ENCODE results near the gene EEF1A2.

DNA sequence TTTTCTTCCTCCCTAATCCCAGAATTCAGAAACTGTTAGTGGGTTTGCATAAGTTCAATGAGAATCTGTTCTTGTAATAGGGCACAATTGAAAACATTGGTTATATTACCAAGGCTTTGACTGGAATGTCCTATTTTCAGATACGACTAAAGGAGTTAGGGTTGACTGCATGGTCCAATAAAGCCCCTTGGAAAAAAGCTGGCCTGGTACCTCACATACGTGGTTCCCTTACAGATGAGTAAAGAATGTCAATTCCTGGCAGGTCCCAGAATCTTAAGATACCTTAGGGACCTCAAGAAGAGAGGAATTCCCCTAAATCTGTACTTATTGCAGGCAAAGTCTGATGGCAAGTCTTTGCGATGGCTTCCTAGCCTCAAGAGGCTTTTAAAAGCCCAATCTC, 26.3 kb upstream of the EEF1A2 start:
- TF ChIP-seq, protein P1, sequence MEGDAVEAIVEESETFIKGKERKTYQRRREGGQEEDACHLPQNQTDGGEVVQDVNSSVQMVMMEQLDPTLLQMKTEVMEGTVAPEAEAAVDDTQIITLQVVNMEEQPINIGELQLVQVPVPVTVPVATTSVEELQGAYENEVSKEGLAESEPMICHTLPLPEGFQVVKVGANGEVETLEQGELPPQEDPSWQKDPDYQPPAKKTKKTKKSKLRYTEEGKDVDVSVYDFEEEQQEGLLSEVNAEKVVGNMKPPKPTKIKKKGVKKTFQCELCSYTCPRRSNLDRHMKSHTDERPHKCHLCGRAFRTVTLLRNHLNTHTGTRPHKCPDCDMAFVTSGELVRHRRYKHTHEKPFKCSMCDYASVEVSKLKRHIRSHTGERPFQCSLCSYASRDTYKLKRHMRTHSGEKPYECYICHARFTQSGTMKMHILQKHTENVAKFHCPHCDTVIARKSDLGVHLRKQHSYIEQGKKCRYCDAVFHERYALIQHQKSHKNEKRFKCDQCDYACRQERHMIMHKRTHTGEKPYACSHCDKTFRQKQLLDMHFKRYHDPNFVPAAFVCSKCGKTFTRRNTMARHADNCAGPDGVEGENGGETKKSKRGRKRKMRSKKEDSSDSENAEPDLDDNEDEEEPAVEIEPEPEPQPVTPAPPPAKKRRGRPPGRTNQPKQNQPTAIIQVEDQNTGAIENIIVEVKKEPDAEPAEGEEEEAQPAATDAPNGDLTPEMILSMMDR (conservative IDR thresholded peaks at IDR 0.05; ENCODE audit: low read depth in 2 of 2), result no peak
- TF ChIP-seq EZH2 (IDR thresholded peaks at IDR 0.05; ENCODE audit: low read depth, unreplicated experiment), result no peak
- no peak for TF ChIP-seq POLR2AphosphoS5 (IDR thresholded peaks at IDR 0.05; ENCODE audit: low read depth)
- TF ChIP-seq, protein P2, sequence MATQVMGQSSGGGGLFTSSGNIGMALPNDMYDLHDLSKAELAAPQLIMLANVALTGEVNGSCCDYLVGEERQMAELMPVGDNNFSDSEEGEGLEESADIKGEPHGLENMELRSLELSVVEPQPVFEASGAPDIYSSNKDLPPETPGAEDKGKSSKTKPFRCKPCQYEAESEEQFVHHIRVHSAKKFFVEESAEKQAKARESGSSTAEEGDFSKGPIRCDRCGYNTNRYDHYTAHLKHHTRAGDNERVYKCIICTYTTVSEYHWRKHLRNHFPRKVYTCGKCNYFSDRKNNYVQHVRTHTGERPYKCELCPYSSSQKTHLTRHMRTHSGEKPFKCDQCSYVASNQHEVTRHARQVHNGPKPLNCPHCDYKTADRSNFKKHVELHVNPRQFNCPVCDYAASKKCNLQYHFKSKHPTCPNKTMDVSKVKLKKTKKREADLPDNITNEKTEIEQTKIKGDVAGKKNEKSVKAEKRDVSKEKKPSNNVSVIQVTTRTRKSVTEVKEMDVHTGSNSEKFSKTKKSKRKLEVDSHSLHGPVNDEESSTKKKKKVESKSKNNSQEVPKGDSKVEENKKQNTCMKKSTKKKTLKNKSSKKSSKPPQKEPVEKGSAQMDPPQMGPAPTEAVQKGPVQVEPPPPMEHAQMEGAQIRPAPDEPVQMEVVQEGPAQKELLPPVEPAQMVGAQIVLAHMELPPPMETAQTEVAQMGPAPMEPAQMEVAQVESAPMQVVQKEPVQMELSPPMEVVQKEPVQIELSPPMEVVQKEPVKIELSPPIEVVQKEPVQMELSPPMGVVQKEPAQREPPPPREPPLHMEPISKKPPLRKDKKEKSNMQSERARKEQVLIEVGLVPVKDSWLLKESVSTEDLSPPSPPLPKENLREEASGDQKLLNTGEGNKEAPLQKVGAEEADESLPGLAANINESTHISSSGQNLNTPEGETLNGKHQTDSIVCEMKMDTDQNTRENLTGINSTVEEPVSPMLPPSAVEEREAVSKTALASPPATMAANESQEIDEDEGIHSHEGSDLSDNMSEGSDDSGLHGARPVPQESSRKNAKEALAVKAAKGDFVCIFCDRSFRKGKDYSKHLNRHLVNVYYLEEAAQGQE (IDR thresholded peaks at IDR 0.05; ENCODE audit: unreplicated experiment), result no peak
- no peak for TF ChIP-seq EZH2phosphoT487 (IDR thresholded peaks at IDR 0.05; ENCODE audit: unreplicated experiment)
- no peak for TF ChIP-seq JUNB (IDR thresholded peaks at IDR 0.05; ENCODE audit: unreplicated experiment)
- TF ChIP-seq CREB1 (CRISPR knock-in tag; IDR thresholded peaks at IDR 0.05; ENCODE audit: low read depth), result no peak
- TF ChIP-seq ZNF114 (CRISPR knock-in tag; IDR thresholded peaks at IDR 0.05), result no peak
- TF ChIP-seq ETS1 (IDR thresholded peaks at IDR 0.05), result no peak

Data from GM23338 (cell line).